HK-2 (cell line): ENCODE data around the gene PUDP.
"Not testable (repeated sequence)": the region's sequence is repeated elsewhere in the genome, so short reads cannot be mapped to it uniquely, and the experiment has no call there.

Experiments
- DNase-seq: peaks from one replicate; pipeline ENCODE4 v3.0.0-alpha.2; 2018; ENCODE audit not compliant: unreplicated experiment

Gene PUDP

GRCh38 chrX:7147978-7148854 lies at the start of gene PUDP:
Gene PUDP, minus strand, starts transcription at chrX:7148153. Its CDS starts 40 bp downstream, at chrX:7148113.
- DNase-seq: peak; percentile 83

- DNase-seq: no peak
Measured at GRCh38 chrX:7194606-7195005, 46.7 kb upstream of the PUDP start.

GRCh38 chrX:7192871-7193270 lies 44.9 kb upstream of the PUDP start:
- no peak for DNase-seq

- no peak for DNase-seq
Measured at GRCh38 chrX:7191681-7192110, 43.7 kb upstream of the PUDP start.

- DNase-seq: no peak
Measured at GRCh38 chrX:7190157-7190556, 42.2 kb upstream of the PUDP start.

GRCh38 chrX:7188672-7189071 lies 40.7 kb upstream of the PUDP start:
- DNase-seq: no peak

GRCh38 chrX:7184816-7185215 lies 36.9 kb upstream of the PUDP start:
- DNase-seq: no peak

- no peak for DNase-seq
Measured at GRCh38 chrX:7179446-7179845, 31.5 kb upstream of the PUDP start.

GRCh38 chrX:7178859-7179258 lies 30.9 kb upstream of the PUDP start:
- not testable (repeated sequence) for DNase-seq

- peak; percentile 27 for DNase-seq
Measured at GRCh38 chrX:7170898-7171297, 22.9 kb upstream of the PUDP start.

GRCh38 chrX:7169627-7170026 lies 21.7 kb upstream of the PUDP start:
- DNase-seq: no peak

- no peak for DNase-seq
Measured at GRCh38 chrX:7168371-7168770, 20.4 kb upstream of the PUDP start.

- DNase-seq: no peak
Measured at GRCh38 chrX:7164174-7164573, 16.2 kb upstream of the PUDP start.

- DNase-seq: no peak
Measured at GRCh38 chrX:7163146-7163677, 15.3 kb upstream of the PUDP start.

GRCh38 chrX:7159149-7159861 lies 11.4 kb upstream of the PUDP start:
- no peak for DNase-seq

GRCh38 chrX:7158468-7158990 lies 10.6 kb upstream of the PUDP start:
- DNase-seq: no peak

GRCh38 chrX:7156879-7157278 lies 8.9 kb upstream of the PUDP start:
- DNase-seq: no peak

- no peak for DNase-seq
Measured at GRCh38 chrX:7155163-7155562, 7.2 kb upstream of the PUDP start.

GRCh38 chrX:7154041-7154597 lies 6.2 kb upstream of the PUDP start:
- no peak for DNase-seq

- no peak for DNase-seq
Measured at GRCh38 chrX:7153231-7153630, 5.3 kb upstream of the PUDP start.

GRCh38 chrX:7149411-7149810 lies 1.5 kb upstream of the PUDP start:
- DNase-seq: no peak

- peak; percentile 34 for DNase-seq
Measured at GRCh38 chrX:7147413-7147977, 458 bp downstream of the PUDP start, which contains the start of gene STS. Gene STS, plus strand, starts transcription at chrX:7147712. Its CDS starts 105,488 bp downstream, at chrX:7253200.
